ENCODE data around the gene BRME1. TPM values are rescaled to one million over a fixed set of nuclear protein-coding genes. Genes with fewer than 3 reads are reported as not detected.
A peak's percentile ranks its signal among the peaks of the same experiment; 100 is the strongest.

BRME1 gene
- total and polyA plus RNA-seq, 2 of the 13 experiments (the other 11 are each of a cell fraction or from before 2014, with no cell fraction given): 0.74 to 1.5 TPM

DNA sequence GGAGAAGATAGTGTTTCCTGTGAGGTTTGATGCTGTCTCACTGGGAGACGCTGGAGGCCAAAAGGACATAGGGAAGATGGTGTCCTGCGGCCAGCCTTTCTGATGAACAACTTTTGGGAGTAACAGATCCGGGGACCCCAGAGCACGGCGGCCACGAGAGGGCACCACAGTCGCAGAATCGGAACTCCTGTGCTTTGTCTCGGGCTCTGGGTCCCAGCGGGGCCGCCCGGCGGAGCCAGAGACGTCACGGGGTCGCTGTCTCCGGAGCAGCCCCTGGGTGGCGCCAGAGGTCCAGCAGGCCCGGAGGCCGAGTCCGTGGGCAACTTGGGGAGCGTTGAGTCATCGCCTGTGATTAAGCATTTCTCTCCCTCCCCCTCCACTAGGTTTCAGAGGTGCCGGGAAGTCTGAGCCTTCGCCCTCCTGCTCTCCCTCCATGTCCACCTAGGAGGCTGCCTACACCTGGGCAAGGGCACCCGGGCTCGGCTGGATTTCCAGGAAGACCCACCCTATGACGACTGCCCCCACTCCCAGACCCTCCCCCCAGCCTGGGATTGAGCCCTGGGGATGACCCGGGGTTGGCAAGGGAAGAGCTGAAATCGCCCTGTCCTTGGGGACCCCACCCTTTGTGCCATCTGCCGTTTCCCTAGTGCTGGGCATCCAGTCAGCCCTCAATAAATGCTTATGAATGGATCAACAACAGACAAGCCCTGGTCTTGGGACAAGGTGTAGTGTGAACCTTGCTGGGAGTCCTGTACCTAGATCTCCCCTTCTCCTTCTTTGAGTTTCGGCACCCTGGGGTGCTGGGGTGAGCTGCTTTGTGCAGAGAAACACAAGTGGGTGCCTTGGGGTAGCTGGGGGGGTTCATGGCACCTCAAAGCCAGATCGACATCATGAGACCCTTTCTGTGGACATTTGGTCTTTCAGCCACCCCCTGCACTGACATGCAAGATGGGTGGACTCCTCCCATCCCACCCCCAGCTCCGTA lies 25.6 kb downstream of the BRME1 start (continued):
- TF ChIP-seq, protein P1, sequence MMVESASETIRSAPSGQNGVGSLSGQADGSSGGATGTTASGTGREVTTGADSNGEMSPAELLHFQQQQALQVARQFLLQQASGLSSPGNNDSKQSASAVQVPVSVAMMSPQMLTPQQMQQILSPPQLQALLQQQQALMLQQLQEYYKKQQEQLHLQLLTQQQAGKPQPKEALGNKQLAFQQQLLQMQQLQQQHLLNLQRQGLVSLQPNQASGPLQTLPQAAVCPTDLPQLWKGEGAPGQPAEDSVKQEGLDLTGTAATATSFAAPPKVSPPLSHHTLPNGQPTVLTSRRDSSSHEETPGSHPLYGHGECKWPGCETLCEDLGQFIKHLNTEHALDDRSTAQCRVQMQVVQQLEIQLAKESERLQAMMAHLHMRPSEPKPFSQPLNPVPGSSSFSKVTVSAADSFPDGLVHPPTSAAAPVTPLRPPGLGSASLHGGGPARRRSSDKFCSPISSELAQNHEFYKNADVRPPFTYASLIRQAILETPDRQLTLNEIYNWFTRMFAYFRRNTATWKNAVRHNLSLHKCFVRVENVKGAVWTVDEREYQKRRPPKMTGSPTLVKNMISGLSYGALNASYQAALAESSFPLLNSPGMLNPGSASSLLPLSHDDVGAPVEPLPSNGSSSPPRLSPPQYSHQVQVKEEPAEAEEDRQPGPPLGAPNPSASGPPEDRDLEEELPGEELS (CRISPR knock-in tag; IDR thresholded peaks at IDR 0.05): no peak
- TF ChIP-seq, protein P2, sequence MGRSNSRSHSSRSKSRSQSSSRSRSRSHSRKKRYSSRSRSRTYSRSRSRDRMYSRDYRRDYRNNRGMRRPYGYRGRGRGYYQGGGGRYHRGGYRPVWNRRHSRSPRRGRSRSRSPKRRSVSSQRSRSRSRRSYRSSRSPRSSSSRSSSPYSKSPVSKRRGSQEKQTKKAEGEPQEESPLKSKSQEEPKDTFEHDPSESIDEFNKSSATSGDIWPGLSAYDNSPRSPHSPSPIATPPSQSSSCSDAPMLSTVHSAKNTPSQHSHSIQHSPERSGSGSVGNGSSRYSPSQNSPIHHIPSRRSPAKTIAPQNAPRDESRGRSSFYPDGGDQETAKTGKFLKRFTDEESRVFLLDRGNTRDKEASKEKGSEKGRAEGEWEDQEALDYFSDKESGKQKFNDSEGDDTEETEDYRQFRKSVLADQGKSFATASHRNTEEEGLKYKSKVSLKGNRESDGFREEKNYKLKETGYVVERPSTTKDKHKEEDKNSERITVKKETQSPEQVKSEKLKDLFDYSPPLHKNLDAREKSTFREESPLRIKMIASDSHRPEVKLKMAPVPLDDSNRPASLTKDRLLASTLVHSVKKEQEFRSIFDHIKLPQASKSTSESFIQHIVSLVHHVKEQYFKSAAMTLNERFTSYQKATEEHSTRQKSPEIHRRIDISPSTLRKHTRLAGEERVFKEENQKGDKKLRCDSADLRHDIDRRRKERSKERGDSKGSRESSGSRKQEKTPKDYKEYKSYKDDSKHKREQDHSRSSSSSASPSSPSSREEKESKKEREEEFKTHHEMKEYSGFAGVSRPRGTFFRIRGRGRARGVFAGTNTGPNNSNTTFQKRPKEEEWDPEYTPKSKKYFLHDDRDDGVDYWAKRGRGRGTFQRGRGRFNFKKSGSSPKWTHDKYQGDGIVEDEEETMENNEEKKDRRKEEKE (IDR thresholded peaks at IDR 0.05): no peak
- TF ChIP-seq PRMT3 (CRISPR knock-in tag; IDR thresholded peaks at IDR 0.05; ENCODE audit: borderline replicate concordance, low read depth): no peak
- TF ChIP-seq, protein P3, sequence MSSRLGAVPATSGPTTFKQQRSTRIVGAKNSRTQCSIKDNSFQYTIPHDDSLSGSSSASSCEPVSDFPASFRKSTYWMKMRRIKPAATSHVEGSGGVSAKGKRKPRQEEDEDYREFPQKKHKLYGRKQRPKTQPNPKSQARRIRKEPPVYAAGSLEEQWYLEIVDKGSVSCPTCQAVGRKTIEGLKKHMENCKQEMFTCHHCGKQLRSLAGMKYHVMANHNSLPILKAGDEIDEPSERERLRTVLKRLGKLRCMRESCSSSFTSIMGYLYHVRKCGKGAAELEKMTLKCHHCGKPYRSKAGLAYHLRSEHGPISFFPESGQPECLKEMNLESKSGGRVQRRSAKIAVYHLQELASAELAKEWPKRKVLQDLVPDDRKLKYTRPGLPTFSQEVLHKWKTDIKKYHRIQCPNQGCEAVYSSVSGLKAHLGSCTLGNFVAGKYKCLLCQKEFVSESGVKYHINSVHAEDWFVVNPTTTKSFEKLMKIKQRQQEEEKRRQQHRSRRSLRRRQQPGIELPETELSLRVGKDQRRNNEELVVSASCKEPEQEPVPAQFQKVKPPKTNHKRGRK (CRISPR knock-in tag; IDR thresholded peaks at IDR 0.05): no peak
- 0 out of 2 replicates have a peak, but pooled peaks have one; percentile 21 for TF ChIP-seq ZNF782 (CRISPR knock-in tag; IDR thresholded peaks at IDR 0.05; ENCODE audit: borderline replicate concordance)
- TF ChIP-seq ZNF354B (CRISPR knock-in tag; IDR thresholded peaks at IDR 0.05): 0 out of 2 replicates have a peak, but pooled peaks have one; percentile 17
- TF ChIP-seq, protein P4, sequence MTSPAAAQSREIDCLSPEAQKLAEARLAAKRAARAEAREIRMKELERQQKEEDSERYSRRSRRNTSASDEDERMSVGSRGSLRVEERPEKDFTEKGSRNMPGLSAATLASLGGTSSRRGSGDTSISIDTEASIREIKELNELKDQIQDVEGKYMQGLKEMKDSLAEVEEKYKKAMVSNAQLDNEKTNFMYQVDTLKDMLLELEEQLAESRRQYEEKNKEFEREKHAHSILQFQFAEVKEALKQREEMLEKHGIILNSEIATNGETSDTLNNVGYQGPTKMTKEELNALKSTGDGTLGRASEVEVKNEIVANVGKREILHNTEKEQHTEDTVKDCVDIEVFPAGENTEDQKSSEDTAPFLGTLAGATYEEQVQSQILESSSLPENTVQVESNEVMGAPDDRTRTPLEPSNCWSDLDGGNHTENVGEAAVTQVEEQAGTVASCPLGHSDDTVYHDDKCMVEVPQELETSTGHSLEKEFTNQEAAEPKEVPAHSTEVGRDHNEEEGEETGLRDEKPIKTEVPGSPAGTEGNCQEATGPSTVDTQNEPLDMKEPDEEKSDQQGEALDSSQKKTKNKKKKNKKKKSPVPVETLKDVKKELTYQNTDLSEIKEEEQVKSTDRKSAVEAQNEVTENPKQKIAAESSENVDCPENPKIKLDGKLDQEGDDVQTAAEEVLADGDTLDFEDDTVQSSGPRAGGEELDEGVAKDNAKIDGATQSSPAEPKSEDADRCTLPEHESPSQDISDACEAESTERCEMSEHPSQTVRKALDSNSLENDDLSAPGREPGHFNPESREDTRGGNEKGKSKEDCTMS (CRISPR knock-in tag; conservative IDR thresholded peaks at IDR 0.05): no peak
- peak; percentile 78 for TF ChIP-seq MXD4 (CRISPR knock-in tag; IDR thresholded peaks at IDR 0.05)
- no peak for TF ChIP-seq ZSCAN30 (CRISPR knock-in tag; IDR thresholded peaks at IDR 0.05)
- TF ChIP-seq RCOR2 (CRISPR knock-in tag; IDR thresholded peaks at IDR 0.05): peak; percentile 53; the same call in 1 of the 2 replicates
- no peak for TF ChIP-seq ZNF230 (CRISPR knock-in tag; IDR thresholded peaks at IDR 0.05)
- TF ChIP-seq ATF7 (IDR thresholded peaks at IDR 0.05): no peak
- no peak for TF ChIP-seq ATF7 (CRISPR knock-in tag; IDR thresholded peaks at IDR 0.05)
- no peak for TF ChIP-seq TSC22D2 (CRISPR knock-in tag; IDR thresholded peaks at IDR 0.05; ENCODE audit: borderline replicate concordance)
- TF ChIP-seq ZNF12 (CRISPR knock-in tag; IDR thresholded peaks at IDR 0.05): no peak
- TF ChIP-seq, protein P5, sequence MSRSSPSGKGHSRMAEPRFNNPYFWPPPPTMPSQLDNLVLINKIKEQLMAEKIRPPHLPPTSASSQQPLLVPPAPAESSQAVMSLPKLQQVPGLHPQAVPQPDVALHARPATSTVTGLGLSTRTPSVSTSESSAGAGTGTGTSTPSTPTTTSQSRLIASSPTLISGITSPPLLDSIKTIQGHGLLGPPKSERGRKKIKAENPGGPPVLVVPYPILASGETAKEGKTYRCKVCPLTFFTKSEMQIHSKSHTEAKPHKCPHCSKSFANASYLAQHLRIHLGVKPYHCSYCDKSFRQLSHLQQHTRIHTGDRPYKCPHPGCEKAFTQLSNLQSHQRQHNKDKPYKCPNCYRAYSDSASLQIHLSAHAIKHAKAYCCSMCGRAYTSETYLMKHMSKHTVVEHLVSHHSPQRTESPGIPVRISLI (CRISPR knock-in tag; IDR thresholded peaks at IDR 0.05; ENCODE audit: borderline replicate concordance): peak; percentile 57; the same call in 1 of the 2 replicates
